Progenitor cell of endocrine pancreas (in vitro differentiated cells): Measurements from ENCODE around the gene GRHL1. TPM values are rescaled to one million over a fixed set of nuclear protein-coding genes. Genes with fewer than 3 reads are reported as not detected.
A peak's percentile ranks its signal among the peaks of the same experiment; 100 is the strongest.

Experiments used
- DNase-seq: peaks from one replicate; pipeline ENCODE4 v3.0.0; 2021; ENCODE audit warnings: low spot score; ENCODE audit not compliant: unreplicated experiment
- H3K27ac Mint-ChIP-seq: 2 replicates; pipeline ENCODE4 v1.8.0; 2021; ENCODE audit warnings: mild to moderate bottlenecking, moderate library complexity, mixed read lengths
- H3K27me3 Mint-ChIP-seq: 2 replicates; pipeline ENCODE4 v1.8.0; 2021; ENCODE audit warnings: mixed read lengths
- H3K36me3 Mint-ChIP-seq: 2 replicates; pipeline ENCODE4 v1.8.0; 2022; ENCODE audit warnings: mixed read lengths; ENCODE audit not compliant: insufficient read depth
- H3K4me1 Mint-ChIP-seq: 2 replicates; pipeline ENCODE4 v1.8.0; 2021; ENCODE audit warnings: low read depth, mixed read lengths
- H3K4me3 Mint-ChIP-seq: 2 replicates; pipeline ENCODE4 v1.8.0; 2021; ENCODE audit warnings: low read depth, mild to moderate bottlenecking, moderate library complexity, mixed read lengths
- H3K9me3 Mint-ChIP-seq: 2 replicates; pipeline ENCODE4 v1.8.0; 2021; ENCODE audit warnings: low read depth, mixed read lengths
- total RNA-seq: library from RNA; stranded (reverse); gene quantifications from 2 replicates; pipeline ENCODE4 v1.2.1, GENCODE V29; 2021
- TF ChIP-seq, protein P1 (sequence below): fragments of 200-600 bp; sonication (generic); IDR thresholded peaks from one replicate; pipeline ENCODE4 v1.5.0; 2021; ENCODE audit warnings: antibody characterized with exemption, mild to moderate bottlenecking; ENCODE audit not compliant: unreplicated experiment

GRHL1 gene
- total RNA-seq, 1 donor from 2014 or later: 13.4 TPM

- no peak for DNase-seq
- TF ChIP-seq, protein P1, sequence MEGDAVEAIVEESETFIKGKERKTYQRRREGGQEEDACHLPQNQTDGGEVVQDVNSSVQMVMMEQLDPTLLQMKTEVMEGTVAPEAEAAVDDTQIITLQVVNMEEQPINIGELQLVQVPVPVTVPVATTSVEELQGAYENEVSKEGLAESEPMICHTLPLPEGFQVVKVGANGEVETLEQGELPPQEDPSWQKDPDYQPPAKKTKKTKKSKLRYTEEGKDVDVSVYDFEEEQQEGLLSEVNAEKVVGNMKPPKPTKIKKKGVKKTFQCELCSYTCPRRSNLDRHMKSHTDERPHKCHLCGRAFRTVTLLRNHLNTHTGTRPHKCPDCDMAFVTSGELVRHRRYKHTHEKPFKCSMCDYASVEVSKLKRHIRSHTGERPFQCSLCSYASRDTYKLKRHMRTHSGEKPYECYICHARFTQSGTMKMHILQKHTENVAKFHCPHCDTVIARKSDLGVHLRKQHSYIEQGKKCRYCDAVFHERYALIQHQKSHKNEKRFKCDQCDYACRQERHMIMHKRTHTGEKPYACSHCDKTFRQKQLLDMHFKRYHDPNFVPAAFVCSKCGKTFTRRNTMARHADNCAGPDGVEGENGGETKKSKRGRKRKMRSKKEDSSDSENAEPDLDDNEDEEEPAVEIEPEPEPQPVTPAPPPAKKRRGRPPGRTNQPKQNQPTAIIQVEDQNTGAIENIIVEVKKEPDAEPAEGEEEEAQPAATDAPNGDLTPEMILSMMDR: no peak
- Mint-ChIP-seq H3K9me3 (no peaks in the 10 kb centered on the region), H3K36me3 (peaks cover 18% of the 10 kb centered on the region), H3K27ac (peak overlapping the region; percentile 18), H3K4me1 (peaks cover 11% of the 10 kb centered on the region), H3K27me3 (no peaks in the 10 kb centered on the region), H3K4me3 (no peak overlapping the region)
Measured at GRCh38 chr2:9968553-9969497, 17.3 kb downstream of the GRHL1 start.

DNA sequence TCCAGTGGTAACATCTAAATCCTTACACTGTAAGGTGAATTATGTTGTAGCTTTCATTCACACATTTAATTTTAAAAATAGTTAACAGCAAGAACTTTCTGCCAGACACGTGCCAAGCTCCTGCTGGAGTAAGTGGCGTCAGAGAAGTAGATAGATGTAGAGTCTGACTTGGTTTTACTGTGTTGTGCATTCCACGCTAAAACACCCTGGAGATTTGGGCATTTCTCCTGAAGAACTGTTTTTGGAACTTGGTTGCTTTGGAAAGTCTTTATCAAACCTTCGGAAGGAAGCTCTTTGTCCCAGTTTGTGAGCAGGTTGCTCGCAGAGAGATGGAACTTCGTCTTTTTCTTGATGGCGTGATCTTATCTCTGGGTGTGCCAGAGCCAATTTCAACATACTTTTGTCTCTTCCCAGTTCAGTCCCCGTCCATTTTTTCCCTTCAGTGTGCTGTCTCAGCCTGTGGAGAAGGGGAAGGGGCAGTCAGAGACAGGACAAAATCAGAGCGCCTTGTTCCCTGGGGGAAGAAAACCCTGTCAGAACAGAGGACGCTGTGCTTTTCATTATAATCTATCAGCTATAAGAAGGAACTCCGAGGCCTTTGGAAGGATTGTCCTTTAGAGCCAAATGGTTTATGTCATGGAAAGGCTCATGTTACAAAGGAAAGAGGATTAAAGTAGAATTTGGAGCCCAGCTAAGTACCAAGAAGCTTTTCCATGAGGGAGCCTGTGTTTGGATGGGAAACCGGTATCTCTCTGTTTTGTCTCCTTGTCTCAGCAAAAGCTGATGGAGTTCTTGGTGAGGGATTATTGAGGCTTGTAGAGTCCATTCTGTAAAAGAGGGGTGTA is 18.9 kb downstream of the GRHL1 start:
- DNase-seq: no peak
- Mint-ChIP-seq H3K27me3 (no peaks in the 10 kb centered on the region), H3K36me3 (peaks cover 17% of the 10 kb centered on the region), H3K9me3 (no peaks in the 10 kb centered on the region), H3K4me3 (no peak overlapping the region), H3K4me1 (peaks cover 17% of the 10 kb centered on the region), H3K27ac (no peak overlapping the region)
- TF ChIP-seq, protein P1: no peak

DNA sequence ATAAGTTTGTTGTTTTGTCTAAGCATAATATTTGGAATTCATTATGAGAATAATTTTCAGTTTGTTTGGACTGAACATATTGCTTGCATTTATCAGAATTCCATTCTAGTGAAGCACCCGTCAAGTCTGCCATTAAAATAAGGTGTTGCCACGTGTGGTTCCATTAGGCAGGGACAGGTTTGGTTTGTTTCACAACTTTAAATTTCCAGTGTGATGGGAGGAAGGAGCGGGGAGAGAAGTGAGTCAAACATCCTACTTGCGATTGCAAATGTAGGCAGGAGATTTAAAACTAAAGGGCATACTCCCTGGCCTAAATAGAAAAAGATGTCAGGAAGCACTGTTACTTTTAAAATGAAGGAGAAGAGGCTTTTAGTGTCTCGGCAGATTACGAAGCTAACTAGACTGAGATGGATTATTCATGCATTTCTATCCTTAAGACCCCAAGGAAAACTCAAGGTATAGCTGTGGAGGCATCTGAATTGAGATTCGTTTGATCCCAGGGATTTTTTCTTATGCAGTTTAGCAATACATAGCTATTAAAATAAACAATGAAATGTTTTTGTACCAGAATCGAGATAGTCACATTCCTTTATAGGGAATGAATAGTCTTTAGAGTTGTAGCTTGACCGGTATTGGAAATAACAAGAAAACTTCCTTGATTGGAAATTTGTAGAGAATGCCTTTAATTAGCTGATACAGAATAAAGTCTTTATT is 19.8 kb downstream of the GRHL1 start:
- Mint-ChIP-seq H3K4me3 (no peak overlapping the region), H3K9me3 (no peaks in the 10 kb centered on the region), H3K4me1 (peaks cover 17% of the 10 kb centered on the region), H3K27ac (no peak overlapping the region), H3K27me3 (no peaks in the 10 kb centered on the region), H3K36me3 (peaks cover 15% of the 10 kb centered on the region)
- no peak for DNase-seq
- TF ChIP-seq, protein P1: no peak

- Mint-ChIP-seq H3K9me3 (no peaks in the 10 kb centered on the region), H3K27me3 (no peaks in the 10 kb centered on the region), H3K4me1 (peaks cover 17% of the 10 kb centered on the region), H3K4me3 (no peak overlapping the region), H3K27ac (no peak overlapping the region), H3K36me3 (peaks cover 18% of the 10 kb centered on the region)
- TF ChIP-seq, protein P1: no peak
- no peak for DNase-seq
Measured at GRCh38 chr2:9971890-9972289, 20.4 kb downstream of the GRHL1 start.
